Karpas-422 (cell line): ENCODE measurements around the gene MVK. TPM values are rescaled to one million over a fixed set of nuclear protein-coding genes. Genes with fewer than 3 reads are reported as not detected.

Experiments
- DNase-seq: peaks from one replicate; pipeline ENCODE4 v3.0.0-alpha.2; 2015
- H2AFZ ChIP-seq: fragments of 200-600 bp; sonication (generic); 2 replicates; pipeline ENCODE4 v1.6.1; 2014; ENCODE audit warnings: antibody characterized with exemption, low read length, mixed read lengths
- H3K27ac ChIP-seq: fragments of 200-600 bp; sonication (generic); 2 replicates; pipeline ENCODE4 v1.5.1; 2014; ENCODE audit warnings: mild to moderate bottlenecking, low read length, moderate library complexity
- H3K27me3 ChIP-seq: fragments of 200-600 bp; sonication (generic); 2 replicates; pipeline ENCODE4 v1.6.1; 2014; ENCODE audit warnings: low read length, mixed read lengths
- H3K36me3 ChIP-seq: fragments of 200-600 bp; sonication (generic); 2 replicates; pipeline ENCODE4 v1.6.1; 2014; ENCODE audit warnings: low read length, mixed read lengths; ENCODE audit not compliant: insufficient read depth
- H3K4me1 ChIP-seq: fragments of 200-600 bp; sonication (generic); 2 replicates; pipeline ENCODE4 v1.6.1; 2014; ENCODE audit warnings: mild to moderate bottlenecking, low read length, mixed read lengths
- H3K4me2 ChIP-seq: fragments of 200-600 bp; sonication (generic); 2 replicates; pipeline ENCODE4 v1.6.1; 2014; ENCODE audit warnings: low read length, low read depth, mild to moderate bottlenecking; ENCODE audit not compliant: poor library complexity, severe bottlenecking
- H3K4me3 ChIP-seq: fragments of 200-600 bp; sonication (generic); 2 replicates; pipeline ENCODE4 v1.5.1; 2014; ENCODE audit warnings: mild to moderate bottlenecking, antibody characterized with exemption, low read length, mixed read lengths
- H3K79me2 ChIP-seq: fragments of 200-600 bp; sonication (generic); 2 replicates; pipeline ENCODE4 v1.6.1; 2014; ENCODE audit warnings: mild to moderate bottlenecking, low read length, mixed read lengths
- H3K9ac ChIP-seq: fragments of 200-600 bp; sonication (generic); 2 replicates; pipeline ENCODE4 v1.6.0; 2014; ENCODE audit warnings: low read length
- H3K9me2 ChIP-seq: fragments of 200-600 bp; sonication (generic), shearing (Covaris generic); replicated peaks from 2 replicates; pipeline ENCODE4 v1.6.0; 2014; ENCODE audit warnings: mild to moderate bottlenecking, low read length, moderate library complexity; ENCODE audit not compliant: insufficient read depth
- H3K9me3 ChIP-seq: fragments of 300-700, 200-600 bp; sonication (generic); 2 replicates; pipeline ENCODE4 v1.6.1; 2014; ENCODE audit warnings: low read length, mixed read lengths
- H4K20me1 ChIP-seq: fragments of 200-600 bp; sonication (generic); 2 replicates; pipeline ENCODE4 v1.6.1; 2014; ENCODE audit warnings: mild to moderate bottlenecking, antibody characterized with exemption, low read length, low read depth; ENCODE audit not compliant: insufficient read depth
- total RNA-seq: library from RNA; depleted of rRNA; stranded (reverse); fragments of >200 nt; shearing (Covaris generic); gene quantifications from 2 replicates; pipeline ENCODE4 v1.2.3, GENCODE V29; 2014; ENCODE audit warnings: low replicate concordance

The MVK gene
- total RNA-seq, 1 experiment from 2014 or later: 14.7 TPM

DNA sequence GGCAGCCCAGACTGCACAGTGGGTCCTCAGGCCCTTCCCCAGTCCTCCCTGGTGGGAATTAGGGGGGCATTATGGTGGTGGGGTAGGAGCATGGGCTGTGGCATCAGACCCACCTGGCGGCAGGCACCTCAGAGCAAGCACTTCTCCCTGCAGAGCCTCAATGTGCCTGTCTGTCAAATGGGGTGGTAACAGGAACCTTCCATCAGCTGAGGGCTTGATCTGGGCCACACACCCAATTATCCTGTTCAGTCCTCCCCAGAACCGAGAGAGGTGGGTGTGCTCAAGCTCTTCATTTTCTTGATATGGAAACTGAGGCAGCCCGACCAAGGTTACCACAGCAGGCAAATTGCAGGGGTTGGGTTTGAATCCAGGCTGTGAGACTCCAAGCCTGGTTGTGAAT is 38.4 kb downstream of the MVK start:
- H3K4me2 ChIP-seq: no peak overlapping the region
- H3K4me3 ChIP-seq: no peak overlapping the region
- H3K36me3 ChIP-seq: no peaks in the 10 kb centered on the region
- H3K9me2 ChIP-seq: no peaks in the 10 kb centered on the region
- H3K27me3 ChIP-seq: no peaks in the 10 kb centered on the region
- H2AFZ ChIP-seq: no peak overlapping the region
- H3K4me1 ChIP-seq: no peaks in the 10 kb centered on the region
- no peak overlapping the region for H3K27ac ChIP-seq
- DNase-seq: no peak
- H3K9me3 ChIP-seq: no peaks in the 10 kb centered on the region
- no peaks in the 10 kb centered on the region for H4K20me1 ChIP-seq
- no peaks in the 10 kb centered on the region for H3K79me2 ChIP-seq
- H3K9ac ChIP-seq: no peak overlapping the region

DNA sequence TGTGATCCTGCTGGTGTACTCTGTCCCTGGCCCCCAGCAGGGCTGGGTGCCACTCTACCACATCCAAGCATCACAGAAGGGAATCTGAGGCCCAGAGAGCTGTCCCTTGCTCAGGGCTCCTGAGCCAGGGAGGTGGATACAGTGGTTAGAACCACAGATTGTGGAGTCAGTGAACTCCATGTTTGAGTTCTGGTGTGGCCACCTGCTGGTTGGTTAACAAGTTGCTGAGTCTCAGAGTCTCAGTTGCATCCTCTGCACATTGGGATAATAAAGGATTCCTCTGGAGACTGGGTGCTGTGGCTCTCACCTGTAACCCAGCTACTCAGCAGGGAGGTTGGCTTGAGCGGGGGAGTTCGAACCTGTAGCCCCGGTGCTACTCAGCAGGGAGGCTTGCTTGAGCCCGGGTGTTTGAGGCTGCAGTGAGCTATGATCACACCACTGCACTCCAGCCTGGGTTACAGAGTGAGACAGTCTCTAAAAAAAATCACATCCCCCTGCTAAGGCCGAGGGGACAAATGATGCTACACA is 39.4 kb downstream of the MVK start:
- Histone ChIP-seq H3K9me3 (no peaks in the 10 kb centered on the region), H3K9me2 (no peaks in the 10 kb centered on the region), H3K9ac (no peak overlapping the region), H3K27me3 (no peaks in the 10 kb centered on the region), H4K20me1 (no peaks in the 10 kb centered on the region), H3K4me2 (no peak overlapping the region), H3K4me3 (no peak overlapping the region), H3K4me1 (no peaks in the 10 kb centered on the region), H2AFZ (no peak overlapping the region), H3K27ac (no peak overlapping the region), H3K36me3 (no peaks in the 10 kb centered on the region), H3K79me2 (no peaks in the 10 kb centered on the region)
- peak; percentile 56 for DNase-seq

DNA sequence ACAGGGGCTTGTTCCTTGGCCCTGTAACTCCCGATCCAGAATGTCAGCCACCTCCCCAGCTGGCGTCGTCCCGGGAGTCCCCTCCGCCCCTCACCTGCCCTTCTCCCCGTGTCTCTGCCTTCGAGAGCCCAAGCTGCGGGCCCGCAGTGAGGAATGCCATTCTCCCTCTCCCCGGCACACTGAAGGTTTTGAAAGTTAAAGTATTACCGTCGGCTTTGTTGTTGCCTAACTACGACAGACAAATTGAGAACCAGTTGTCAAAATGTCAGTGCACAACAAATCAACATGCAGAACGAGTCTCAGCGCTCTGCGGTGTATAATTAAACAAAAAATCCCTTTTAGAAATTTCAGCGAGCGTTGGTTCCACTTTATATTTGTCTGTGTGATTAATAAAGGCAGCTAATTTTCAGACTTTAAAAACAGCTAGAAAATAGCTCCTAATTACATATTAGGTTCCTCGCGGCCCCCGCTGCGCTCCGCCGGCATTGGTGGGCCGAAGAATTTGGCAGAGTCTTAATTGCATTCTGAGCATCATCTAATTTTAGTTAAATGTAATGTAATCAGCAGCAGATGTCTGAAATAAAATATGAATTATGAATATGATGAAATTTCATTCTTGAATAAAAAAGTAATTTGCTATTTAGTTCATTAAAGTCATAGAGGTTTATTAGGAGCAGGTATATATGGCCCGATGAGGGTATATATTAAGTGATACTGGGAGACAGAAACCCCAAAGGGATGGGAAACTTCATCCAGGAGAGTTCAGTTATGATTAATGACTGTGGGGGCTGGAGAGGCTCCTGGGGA is 40.3 kb downstream of the MVK start:
- Histone ChIP-seq H3K4me2 (no peak overlapping the region), H3K27me3 (no peaks in the 10 kb centered on the region)
- no peak for DNase-seq

DNA sequence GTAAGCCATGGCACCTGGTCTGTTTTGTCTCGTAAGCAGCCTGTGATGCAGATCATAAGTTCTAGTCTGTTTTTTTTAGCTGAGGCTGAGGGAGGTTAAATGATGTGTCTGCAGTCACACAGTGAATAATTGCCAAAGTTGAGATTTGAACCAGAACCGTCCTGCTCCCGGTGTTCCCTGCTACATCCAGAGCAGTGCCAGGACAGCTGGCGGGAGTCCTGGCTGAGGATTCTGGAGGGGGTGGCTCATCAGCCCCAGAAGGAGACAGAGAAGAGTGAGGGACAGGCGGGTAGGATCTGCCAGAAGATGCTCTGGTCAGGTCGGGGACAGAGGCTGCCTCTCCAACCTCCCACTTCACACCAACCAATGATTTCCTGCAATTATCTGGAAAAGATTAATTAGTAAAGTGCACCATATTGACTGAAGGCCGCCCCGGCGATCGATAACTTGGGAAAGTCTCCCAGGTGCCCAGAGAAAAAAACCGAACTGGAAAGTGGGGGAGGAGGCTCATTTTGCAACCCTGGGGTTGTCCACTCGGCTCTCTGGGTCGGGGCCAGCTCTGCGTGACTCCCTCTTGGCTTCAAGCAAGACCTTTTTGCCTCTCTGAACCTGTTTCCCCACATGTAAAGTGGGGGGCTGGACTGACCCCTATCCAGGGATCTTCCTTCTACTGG is 42.1 kb downstream of the MVK start:
- H3K9me3 ChIP-seq: no peaks in the 10 kb centered on the region
- H3K9me2 ChIP-seq: no peaks in the 10 kb centered on the region
- H3K27me3 ChIP-seq: no peaks in the 10 kb centered on the region
- DNase-seq: no peak
- no peak overlapping the region for H3K27ac ChIP-seq
- no peak overlapping the region for H2AFZ ChIP-seq
- H3K4me3 ChIP-seq: no peak overlapping the region
- H3K4me1 ChIP-seq: no peaks in the 10 kb centered on the region
- H3K36me3 ChIP-seq: no peaks in the 10 kb centered on the region
- no peak overlapping the region for H3K4me2 ChIP-seq
- H4K20me1 ChIP-seq: no peaks in the 10 kb centered on the region
- no peaks in the 10 kb centered on the region for H3K79me2 ChIP-seq
- H3K9ac ChIP-seq: no peak overlapping the region

More for the DNA sequence above, 40.3 kb downstream of the MVK start:
- Histone ChIP-seq H3K4me1 (no peaks in the 10 kb centered on the region), H3K4me3 (no peak overlapping the region), H3K9ac (no peak overlapping the region), H3K27ac (no peak overlapping the region), H4K20me1 (no peaks in the 10 kb centered on the region), H3K36me3 (no peaks in the 10 kb centered on the region), H3K79me2 (no peaks in the 10 kb centered on the region), H2AFZ (no peak overlapping the region), H3K9me3 (no peaks in the 10 kb centered on the region), H3K9me2 (no peaks in the 10 kb centered on the region)

DNA sequence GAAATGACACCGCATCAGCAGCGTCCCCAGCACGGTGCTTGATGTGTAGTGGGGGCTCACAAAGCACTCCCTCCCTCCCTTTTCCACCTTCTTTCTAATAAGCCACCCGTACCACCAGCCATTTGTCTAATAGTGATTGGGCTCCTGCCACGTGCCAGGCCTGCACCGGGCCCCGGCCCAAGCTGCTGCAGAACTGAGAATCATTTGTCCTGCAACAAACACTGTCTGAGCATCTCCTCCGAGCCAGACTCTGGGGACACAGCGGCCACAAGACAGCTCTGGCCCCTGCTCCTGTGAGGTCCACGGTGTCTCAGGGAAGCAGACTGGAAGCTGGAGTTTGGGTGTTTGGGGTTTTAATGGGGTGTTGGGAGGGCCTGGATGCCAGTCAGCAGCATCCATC is 43.9 kb downstream of the MVK start:
- Histone ChIP-seq H4K20me1 (no peaks in the 10 kb centered on the region), H3K9me3 (no peaks in the 10 kb centered on the region), H3K9ac (no peak overlapping the region), H3K4me1 (no peaks in the 10 kb centered on the region), H3K9me2 (no peaks in the 10 kb centered on the region), H3K4me3 (no peak overlapping the region), H3K4me2 (no peak overlapping the region), H3K27me3 (no peaks in the 10 kb centered on the region), H2AFZ (no peak overlapping the region), H3K27ac (no peak overlapping the region), H3K79me2 (no peaks in the 10 kb centered on the region), H3K36me3 (no peaks in the 10 kb centered on the region)
- DNase-seq: no peak

DNA sequence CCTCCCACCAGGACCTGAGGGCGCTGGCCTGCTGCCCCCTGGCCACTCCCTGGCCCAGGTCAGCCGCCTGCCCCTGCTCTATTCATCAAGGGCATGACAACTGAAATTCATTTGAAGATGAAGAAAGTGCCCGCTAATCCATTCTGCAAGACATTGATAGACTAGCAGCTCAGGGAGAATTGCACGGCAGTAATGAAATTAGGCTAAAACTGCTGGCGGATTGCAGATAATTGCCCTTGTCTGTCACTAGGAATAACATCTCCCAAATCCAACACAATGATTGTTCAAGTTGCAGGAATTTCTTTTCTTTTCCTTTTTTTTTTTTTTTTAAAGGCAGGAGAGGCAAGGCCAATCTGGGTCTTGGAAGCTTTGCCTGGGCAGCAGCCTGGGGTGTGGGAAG is 44.5 kb downstream of the MVK start:
- no peak overlapping the region for H3K9ac ChIP-seq
- no peaks in the 10 kb centered on the region for H3K9me2 ChIP-seq
- no peak for DNase-seq
- no peaks in the 10 kb centered on the region for H3K4me1 ChIP-seq
- H3K4me2 ChIP-seq: no peak overlapping the region
- no peaks in the 10 kb centered on the region for H3K9me3 ChIP-seq
- H2AFZ ChIP-seq: no peak overlapping the region
- H4K20me1 ChIP-seq: no peaks in the 10 kb centered on the region
- no peaks in the 10 kb centered on the region for H3K27me3 ChIP-seq
- H3K4me3 ChIP-seq: no peak overlapping the region
- no peaks in the 10 kb centered on the region for H3K79me2 ChIP-seq
- H3K36me3 ChIP-seq: no peaks in the 10 kb centered on the region
- no peak overlapping the region for H3K27ac ChIP-seq

DNA sequence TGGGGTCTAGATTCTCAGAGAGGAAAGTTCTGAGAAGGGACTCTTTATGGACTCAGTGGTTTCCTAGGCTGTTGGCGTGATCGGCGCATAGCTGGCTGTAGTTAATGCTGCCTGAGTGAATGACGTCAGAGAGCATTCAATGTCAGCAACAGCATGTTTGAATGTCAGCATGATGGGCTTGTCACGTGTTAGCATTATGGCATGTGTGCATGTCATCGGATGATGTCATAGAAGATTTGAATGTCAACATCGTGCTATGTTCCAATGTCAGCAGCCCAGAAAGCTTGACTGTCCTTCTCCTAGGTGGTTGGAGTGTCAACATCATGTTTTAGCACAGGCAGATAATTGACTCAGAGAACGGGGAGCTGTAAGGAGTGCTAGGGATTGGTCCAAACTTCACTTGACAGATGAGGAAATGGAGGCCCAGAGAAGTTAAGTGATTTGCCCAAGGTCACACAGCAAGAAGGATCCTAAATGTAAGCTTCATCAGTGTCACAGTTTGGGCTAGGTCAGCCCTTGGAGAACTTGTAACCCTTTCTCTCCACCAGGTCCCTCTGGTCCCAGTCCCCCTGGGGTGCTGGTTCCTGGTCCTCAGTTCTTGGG is 45.5 kb downstream of the MVK start:
- Histone ChIP-seq H3K36me3 (no peaks in the 10 kb centered on the region), H3K4me2 (no peak overlapping the region), H4K20me1 (no peaks in the 10 kb centered on the region), H3K27ac (no peak overlapping the region), H3K9me3 (no peaks in the 10 kb centered on the region), H3K9ac (no peak overlapping the region), H3K27me3 (no peaks in the 10 kb centered on the region), H3K4me1 (no peaks in the 10 kb centered on the region), H3K4me3 (no peak overlapping the region), H3K9me2 (no peaks in the 10 kb centered on the region), H3K79me2 (no peaks in the 10 kb centered on the region), H2AFZ (no peak overlapping the region)
- DNase-seq: no peak

DNA sequence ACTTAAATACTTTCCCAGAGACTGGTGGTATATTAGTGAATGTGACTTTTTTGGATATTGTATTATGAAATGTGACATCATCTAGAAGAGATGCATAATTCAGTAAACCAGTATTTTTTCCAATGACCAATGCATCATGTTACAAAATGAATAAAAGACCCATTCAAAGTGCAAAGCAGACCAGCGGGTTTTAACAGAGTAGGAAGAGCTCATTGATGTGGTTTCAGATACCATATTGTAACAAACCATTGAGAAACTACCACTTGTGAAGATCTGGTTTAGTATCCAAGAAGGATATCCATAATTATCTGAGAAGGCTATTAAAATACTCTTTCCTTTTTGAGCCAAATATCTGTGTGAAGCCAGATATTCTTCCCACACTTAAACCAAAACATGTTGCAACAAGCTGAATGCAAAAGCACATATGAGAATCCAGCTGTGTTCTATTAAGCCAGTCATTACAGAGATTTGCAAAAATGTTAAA is 47.7 kb downstream of the MVK start:
- no peaks in the 10 kb centered on the region for H3K36me3 ChIP-seq
- H2AFZ ChIP-seq: no peak overlapping the region
- H3K27ac ChIP-seq: no peak overlapping the region
- no peak overlapping the region for H3K9ac ChIP-seq
- no peaks in the 10 kb centered on the region for H3K4me1 ChIP-seq
- H3K4me2 ChIP-seq: no peak overlapping the region
- no peak for DNase-seq
- no peaks in the 10 kb centered on the region for H3K27me3 ChIP-seq
- no peaks in the 10 kb centered on the region for H3K9me2 ChIP-seq
- H3K9me3 ChIP-seq: no peaks in the 10 kb centered on the region
- no peaks in the 10 kb centered on the region for H3K79me2 ChIP-seq
- no peaks in the 10 kb centered on the region for H4K20me1 ChIP-seq
- H3K4me3 ChIP-seq: no peak overlapping the region
